Mucosa of gallbladder (tissue), 1 donor: ENCODE data around the gene PI16. TPM values are rescaled to one million over a fixed set of nuclear protein-coding genes. Genes with fewer than 3 reads are reported as not detected.

Source experiments
- DNase-seq: peaks from one replicate; pipeline ENCODE4 v3.0.0-alpha.2; 2020; ENCODE audit warnings: low spot score
- total RNA-seq: library from RNA; stranded (reverse); gene quantifications from one replicate; pipeline ENCODE4 v1.2.1, GENCODE V29; 2021
- donor health status: DM: no; HTN: no; CAD: no.

PI16 gene
- total RNA-seq, 1 donor from 2014 or later = 16.2 TPM

GRCh38 chr6:36957773-36958271 lies 3.3 kb downstream of the PI16 start:
- DNase-seq = no peak

GRCh38 chr6:36958775-36959554 lies 4.4 kb downstream of the PI16 start:
- no peak for DNase-seq

GRCh38 chr6:36959555-36960250 lies 5.2 kb downstream of the PI16 start:
- DNase-seq = no peak

- no peak for DNase-seq
These were observed 7.2 kb downstream of the PI16 start for GRCh38 chr6:36961441-36962435.

- DNase-seq = peak; percentile 71
These were observed 8.3 kb downstream of the PI16 start for GRCh38 chr6:36962874-36963273.

- DNase-seq = no peak
These were observed 9.1 kb downstream of the PI16 start for GRCh38 chr6:36963451-36964290.

- no peak for DNase-seq
These were observed 9.8 kb downstream of the PI16 start for GRCh38 chr6:36964349-36964748.

GRCh38 chr6:36964908-36965307 lies 10.4 kb downstream of the PI16 start:
- no peak for DNase-seq

GRCh38 chr6:36967301-36967700 lies 12.8 kb downstream of the PI16 start:
- DNase-seq = no peak

GRCh38 chr6:36967757-36968156 lies 13.2 kb downstream of the PI16 start:
- DNase-seq = no peak

- DNase-seq = no peak
These were observed 13.9 kb downstream of the PI16 start for GRCh38 chr6:36968266-36968977.

- peak; percentile 70 for DNase-seq
These were observed 14.7 kb downstream of the PI16 start for GRCh38 chr6:36969240-36969691.

GRCh38 chr6:36969988-36970891 lies 15.7 kb downstream of the PI16 start:
- DNase-seq = no peak

GRCh38 chr6:36970892-36971842 lies 16.6 kb downstream of the PI16 start:
- no peak for DNase-seq

GRCh38 chr6:36971921-36972673 lies 17.6 kb downstream of the PI16 start:
- no peak for DNase-seq

GRCh38 chr6:36973190-36973589 lies 18.7 kb downstream of the PI16 start:
- DNase-seq = no peak

GRCh38 chr6:36973647-36974046 lies 19.1 kb downstream of the PI16 start:
- DNase-seq = no peak
